Liver (tissue), 9 donors: ENCODE results near the gene LYSMD1. TPM values are rescaled to one million over a fixed set of nuclear protein-coding genes. Genes with fewer than 3 reads are reported as not detected.
A peak's percentile ranks its signal among the peaks of the same experiment; 100 is the strongest.

ENCODE experiments used
- DNase-seq: peaks from one replicate; pipeline ENCODE4 v3.0.0-alpha.2; 2017; ENCODE audit warnings: low spot score
- H3K27ac ChIP-seq, 2 donors: one replicate each; pipeline ENCODE4 v1.7.0; 2013; ENCODE audit warnings: inconsistent platforms in 2 of 2, low read length in 2 of 2, control low read depth in 1 of 2, low read depth in 1 of 2, mild to moderate bottlenecking in 1 of 2
- H3K27me3 ChIP-seq, 4 donors: one replicate each; pipeline versions ENCODE4 v1.6.1 to v1.7.0; 2013; ENCODE audit warnings: low read length in 3 of 4, inconsistent platforms in 1 of 4, mild to moderate bottlenecking in 1 of 4, moderate library complexity in 1 of 4; ENCODE audit not compliant: control insufficient read depth in 4 of 4, insufficient read depth in 4 of 4
- H3K36me3 ChIP-seq, 4 donors: one replicate each; pipeline versions ENCODE4 v1.6.1 to v1.7.0; 2013; ENCODE audit warnings: low read length in 3 of 4, mild to moderate bottlenecking in 3 of 4, low read depth in 1 of 4, moderate library complexity in 1 of 4; ENCODE audit not compliant: control insufficient read depth in 4 of 4, insufficient read depth in 3 of 4
- H3K4me1 ChIP-seq, 4 donors: one replicate each; pipeline versions ENCODE4 v1.6.1 to v1.7.0; 2013; ENCODE audit warnings: low read length in 3 of 4, mild to moderate bottlenecking in 3 of 4, moderate library complexity in 1 of 4; ENCODE audit not compliant: control insufficient read depth in 4 of 4, insufficient read depth in 4 of 4
- H3K4me3 ChIP-seq, 3 donors: one replicate each; pipeline versions ENCODE4 v1.6.1 to v1.7.0; 2013; ENCODE audit warnings: low read length in 3 of 3, control low read depth in 1 of 3, low read depth in 1 of 3, mild to moderate bottlenecking in 1 of 3
- H3K9ac ChIP-seq, 2 donors: one replicate each; pipeline ENCODE4 v1.7.0; 2013; ENCODE audit warnings: low read length in 2 of 2, mild to moderate bottlenecking in 2 of 2, moderate library complexity in 2 of 2, control low read depth in 1 of 2, low read depth in 1 of 2
- H3K9me3 ChIP-seq, 4 donors: one replicate each; pipeline versions ENCODE4 v1.6.1 to v1.7.0; 2013; ENCODE audit warnings: low read length in 3 of 4; ENCODE audit not compliant: control insufficient read depth in 4 of 4
- ATF3 ChIP-seq: IDR thresholded peaks from 2 replicates; pipeline ENCODE4 v1.6.1; 2016; ENCODE audit warnings: antibody characterized with exemption
- CTCF ChIP-seq: fragments of 150-350 bp; IDR thresholded peaks from 2 replicates; pipeline ENCODE4 v1.5.1; 2017; ENCODE audit warnings: improper control_type of control experiment, low read depth, low read length; ENCODE audit not compliant: missing input control
- EGR1 ChIP-seq, 2 donors: IDR thresholded peaks; 2 replicates each; pipeline ENCODE4 v1.6.1; 2016 to 2018; ENCODE audit warnings: antibody characterized with exemption in 2 of 2, low read depth in 2 of 2
- FOXA1 ChIP-seq: IDR thresholded peaks from 2 replicates; pipeline ENCODE4 v1.6.1; 2016; ENCODE audit warnings: antibody characterized with exemption
- FOXA2 ChIP-seq: IDR thresholded peaks from 2 replicates; pipeline ENCODE4 v1.6.1; 2016; ENCODE audit warnings: antibody characterized with exemption
- GABPA ChIP-seq, 2 donors: IDR thresholded peaks in 1 of 2; conservative IDR thresholded peaks in 1 of 2; 2 replicates each; pipeline ENCODE4 v1.6.1; 2016; ENCODE audit warnings: antibody characterized with exemption in 2 of 2, mild to moderate bottlenecking in 1 of 2, moderate library complexity in 1 of 2
- HNF4A ChIP-seq, 2 donors: conservative IDR thresholded peaks; 2 replicates each; pipeline ENCODE4 v1.6.1; 2016; ENCODE audit warnings: antibody characterized with exemption in 2 of 2, mild to moderate bottlenecking in 2 of 2
- HNF4G ChIP-seq: IDR thresholded peaks from 2 replicates; pipeline ENCODE4 v1.6.1; 2016; ENCODE audit warnings: antibody characterized with exemption
- JUND ChIP-seq, 2 donors: IDR thresholded peaks; 2 replicates each; pipeline ENCODE4 v1.6.1; 2016; ENCODE audit warnings: antibody characterized with exemption in 2 of 2
- MAX ChIP-seq: IDR thresholded peaks from 2 replicates; pipeline ENCODE4 v1.6.1; 2016; ENCODE audit warnings: antibody characterized with exemption
- NR2F2 ChIP-seq: IDR thresholded peaks from 2 replicates; pipeline ENCODE4 v1.6.1; 2016; ENCODE audit warnings: antibody characterized with exemption
- RAD21 ChIP-seq, 2 donors: IDR thresholded peaks; 2 replicates each; pipeline ENCODE4 v1.6.1; 2016; ENCODE audit warnings: antibody characterized with exemption in 2 of 2, mild to moderate bottlenecking in 2 of 2
- REST ChIP-seq: IDR thresholded peaks from 2 replicates; pipeline ENCODE4 v1.6.1; 2016; ENCODE audit warnings: antibody characterized with exemption, mild to moderate bottlenecking
- SP1 ChIP-seq: IDR thresholded peaks from 2 replicates; pipeline ENCODE4 v1.6.1; 2018; ENCODE audit warnings: antibody characterized with exemption, mild to moderate bottlenecking
- TAF1 ChIP-seq: conservative IDR thresholded peaks from 2 replicates; pipeline ENCODE4 v1.6.1; 2016; ENCODE audit warnings: antibody characterized with exemption, mild to moderate bottlenecking
- YY1 ChIP-seq: IDR thresholded peaks from 2 replicates; pipeline ENCODE4 v1.6.1; 2016; ENCODE audit warnings: antibody characterized with exemption, mild to moderate bottlenecking
- ZBTB33 ChIP-seq: IDR thresholded peaks from 2 replicates; pipeline ENCODE4 v1.6.1; 2016; ENCODE audit warnings: antibody characterized with exemption
- WGBS: extraction: QIAGEN DNeasy Blood & Tissue Kit; methylation state at CpG from one replicate; pipeline ENCODE4 v1.1.7; 2013; 5-methylcytosine and 5-hydroxymethylcytosine counted together
- polyA plus RNA-seq, 2 donors: library from polyadenylated mRNA; stranded (reverse) in 1 of 2; unstranded in 1 of 2; fragments of 200-250 nt in 1 of 2; fragments of >200 nt in 1 of 2; fragmentation: Nextera tagmentation in 1 of 2; extraction: Ambion mirVana in 1 of 2; gene quantifications; one replicate each; pipeline versions ENCODE4 v1.2.1 to v1.2.3, GENCODE V29; 2013 to 2015
- total RNA-seq, 2 donors: library from RNA; depleted of rRNA; stranded (reverse); fragments of >200 nt; gene quantifications; one replicate each; pipeline ENCODE4 v1.2.3, GENCODE V29; 2014
- donor health status: healthy.
- donor health status: healthy.
- donor health status: healthy.
- donor health status: healthy.
- donor health status: healthy.

The LYSMD1 gene
- total and polyA plus RNA-seq, 4 donors = 2.8 to 5.3 (median 3.9) TPM

- DNase-seq = no peak
- TF ChIP-seq SP1 (no peak), RAD21 (IDR thresholded peaks at IDR 0.05) (no peak), ATF3 (no peak), EGR1 (IDR thresholded peaks at IDR 0.05; ENCODE audit: low read depth in 2 of 2) (no peak), MAX (no peak), FOXA1 (no peak), HNF4A (conservative IDR thresholded peaks at IDR 0.05) (no peak), FOXA2 (no peak), NR2F2 (no peak), GABPA (IDR thresholded peaks at IDR 0.05 in 1 of 2, conservative IDR thresholded peaks at IDR 0.05 in 1 of 2) (no peak), TAF1 (no peak), REST (no peak), CTCF (no peak), YY1 (no peak), ZBTB33 (no peak), JUND (IDR thresholded peaks at IDR 0.05) (no peak), HNF4G (no peak)
- peak overlapping the region in 1 of 2 donors; percentile 11 for H3K9ac ChIP-seq
- peak overlapping the region in 1 of 3 donors; percentile 31 for H3K4me3 ChIP-seq
- peaks cover 0 to 10% (median 4%) of the 10 kb centered on the region in 4 donors for H3K36me3 ChIP-seq
- no peaks in the 10 kb centered on the region for H3K27me3 ChIP-seq
- WGBS = 47% methylated on average over 39 of the region's 39 CpGs
- H3K4me1 ChIP-seq = no peaks in the 10 kb centered on the region
- no peak overlapping the region for H3K27ac ChIP-seq
- H3K9me3 ChIP-seq = no peaks in the 10 kb centered on the region
These were observed 33.9 kb downstream of the LYSMD1 start for GRCh38 chr1:151131701-151132334.
